Measurements from ENCODE around the gene CCDC88A. TPM values are rescaled to one million over a fixed set of nuclear protein-coding genes. Genes with fewer than 3 reads are reported as not detected.
A peak's percentile ranks its signal among the peaks of the same experiment; 100 is the strongest.
"Not testable (repeated sequence)": the region's sequence is repeated elsewhere in the genome, so short reads cannot be mapped to it uniquely, and the experiment has no call there.

CCDC88A gene
- polyA plus RNA-seq, 1 donor from 2014 or later: 4.8 TPM

DNA sequence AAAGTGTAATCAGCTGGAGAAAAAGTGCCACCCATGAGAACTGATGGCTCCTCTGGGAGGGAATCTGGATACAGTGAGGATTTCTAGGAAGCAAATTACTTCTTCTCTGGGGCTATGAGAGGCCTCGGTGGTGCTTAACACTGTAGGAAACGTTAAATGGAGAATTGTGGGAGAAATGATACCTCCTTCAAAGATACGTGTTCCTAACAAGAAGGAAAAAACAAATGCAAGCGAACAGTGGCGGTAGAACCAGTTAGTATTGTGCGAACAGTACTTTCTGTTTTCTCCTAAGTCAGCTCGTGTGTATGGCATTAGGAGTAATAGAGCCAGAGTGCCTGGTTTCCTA is 150.0 kb downstream of the CCDC88A start:
- H3K9me3 Mint-ChIP-seq: no peaks in the 10 kb centered on the region
- H3K4me3 Mint-ChIP-seq: peak overlapping the region; percentile 93 to 97 (median 96)
- H3K36me3 Mint-ChIP-seq: peaks cover 5% of the 10 kb centered on the region
- H3K4me1 Mint-ChIP-seq: peaks cover 11 to 15% (median 15%) of the 10 kb centered on the region in 3 donors
- H3K27ac Mint-ChIP-seq: peak overlapping the region; percentile 94 to 99 (median 97)
- H3K27me3 Mint-ChIP-seq: no peaks in the 10 kb centered on the region

DNA sequence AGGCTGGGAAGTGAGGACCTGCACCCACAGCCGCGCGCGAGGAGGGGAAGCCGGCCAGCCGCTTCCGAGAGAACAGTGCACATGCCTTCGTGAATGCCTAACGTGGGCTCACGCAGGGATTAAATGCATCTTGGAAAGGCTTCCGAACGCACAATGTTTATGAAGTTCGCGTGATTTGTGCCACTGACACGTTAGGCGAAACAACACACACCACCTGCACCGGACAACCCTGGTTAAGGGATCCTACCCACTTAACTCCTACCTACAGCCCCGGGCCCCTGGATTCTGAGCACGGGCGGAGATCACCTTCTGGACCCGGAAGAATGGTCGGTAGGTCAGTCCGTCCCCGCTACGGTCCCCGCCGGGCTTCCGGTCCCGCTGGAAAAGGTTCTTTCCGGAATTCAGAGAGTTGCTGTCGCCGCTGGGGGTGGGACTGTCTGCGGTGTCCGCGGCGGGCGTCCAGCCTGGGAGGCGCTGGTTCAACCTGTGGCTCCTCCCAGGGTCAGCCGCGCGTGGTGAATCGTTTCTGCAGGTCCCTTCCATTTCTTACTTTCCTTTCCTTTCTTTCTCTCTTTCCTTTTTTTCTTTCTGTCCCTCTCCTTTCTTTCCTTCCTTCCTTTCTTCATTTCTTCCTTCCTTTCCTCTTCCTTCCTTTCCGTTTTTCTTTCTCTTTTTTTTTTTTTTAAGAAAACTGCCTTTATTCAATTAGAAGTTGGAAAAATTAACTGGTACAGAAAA is 150.6 kb downstream of the CCDC88A start, which contains the start of gene MTIF2:
TSS of gene MTIF2 (minus strand) at position 325 of the 738 bp plus-strand sequence. CDS start 5,373 bp downstream, outside the sequence.
- Mint-ChIP-seq H3K9me3 (no peaks in the 10 kb centered on the region), H3K4me1 (peaks cover 11 to 15% (median 15%) of the 10 kb centered on the region in 3 donors), H3K36me3 (peaks cover 5% of the 10 kb centered on the region), H3K27ac (peak within 1 kb of the TSS; percentile 94 to 99 (median 97)), H3K4me3 (peak within 1 kb of the TSS; percentile 93 to 97 (median 96)), H3K27me3 (no peaks in the 10 kb centered on the region)

DNA sequence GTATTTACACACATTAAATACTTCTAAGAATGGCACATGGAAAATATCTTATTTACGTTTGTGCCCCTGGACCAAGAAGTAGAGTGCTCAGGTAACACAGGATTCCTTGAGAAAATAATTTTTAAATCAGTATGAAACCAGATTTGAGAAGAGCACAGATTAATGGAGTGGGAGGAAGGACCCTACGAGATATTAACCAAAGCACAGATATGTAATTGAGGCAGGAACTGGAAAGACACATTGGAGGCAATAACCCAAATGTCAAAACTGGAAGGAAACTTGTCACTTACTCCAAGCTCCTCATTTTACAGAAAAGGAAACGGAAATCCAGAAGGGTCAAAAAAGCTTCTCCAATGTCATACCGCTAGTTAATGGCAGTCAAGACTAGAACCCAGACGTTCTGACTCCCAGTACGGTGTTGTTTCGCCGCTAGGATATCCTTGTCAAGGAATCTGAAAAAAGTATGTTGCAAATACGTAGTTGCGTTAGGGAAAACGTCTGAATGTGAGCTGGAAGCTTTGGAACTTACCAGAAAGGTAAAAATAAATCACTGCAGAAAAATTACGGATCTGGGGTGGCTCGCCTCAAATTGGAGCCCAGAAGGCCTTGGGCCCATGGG is 151.3 kb downstream of the CCDC88A start:
- H3K27me3 Mint-ChIP-seq: no peaks in the 10 kb centered on the region
- peak overlapping the region; percentile 94 to 99 (median 97) for H3K27ac Mint-ChIP-seq
- H3K9me3 Mint-ChIP-seq: no peaks in the 10 kb centered on the region
- peaks cover 11 to 15% (median 15%) of the 10 kb centered on the region in 3 donors for H3K4me1 Mint-ChIP-seq
- H3K36me3 Mint-ChIP-seq: peaks cover 5% of the 10 kb centered on the region
- peak overlapping the region; percentile 93 to 97 (median 96) for H3K4me3 Mint-ChIP-seq

DNA sequence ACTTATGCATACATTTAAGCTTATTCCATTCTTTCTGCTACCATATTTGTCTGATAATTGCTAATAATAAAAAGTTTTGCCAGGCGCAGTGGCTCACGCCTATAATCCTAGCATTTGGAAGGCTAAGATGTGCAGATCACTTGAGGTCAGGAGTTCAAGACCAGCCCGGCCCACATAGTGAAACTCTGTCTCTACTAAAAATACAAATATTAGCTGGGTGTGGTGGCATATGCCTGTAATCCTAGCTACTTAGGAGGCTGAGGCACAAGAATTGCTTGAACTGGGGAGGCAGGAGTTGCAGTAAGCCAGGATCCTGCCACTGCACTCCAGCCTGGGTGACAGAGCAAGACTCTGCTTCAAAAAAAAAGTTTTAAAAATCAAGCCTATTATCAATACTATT is 160.1 kb downstream of the CCDC88A start:
- H3K9me3 Mint-ChIP-seq, H3K36me3 Mint-ChIP-seq, H3K27me3 Mint-ChIP-seq, H3K4me3 Mint-ChIP-seq, H3K4me1 Mint-ChIP-seq: not testable (repeated sequence)
- H3K27ac Mint-ChIP-seq: peak overlapping the region in 1 of 3 donors; percentile 62

DNA sequence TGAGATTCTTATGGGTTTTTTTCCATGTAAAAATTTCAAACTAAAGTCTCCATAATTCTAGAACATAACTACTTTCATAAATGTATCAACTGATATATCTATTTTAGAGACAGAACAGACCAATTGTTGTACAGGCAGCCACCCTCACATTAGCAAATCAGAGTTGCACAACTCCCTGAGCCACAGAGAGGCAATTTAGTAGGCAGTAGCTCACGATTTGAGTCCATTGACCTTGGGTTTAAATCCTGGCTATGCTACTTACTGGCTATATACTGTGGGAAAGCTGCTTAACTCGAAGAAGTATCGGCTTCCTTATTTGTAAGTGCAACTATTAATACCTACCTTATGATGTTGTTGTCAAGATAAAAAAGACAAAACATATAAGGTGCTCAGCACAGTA is 166.8 kb downstream of the CCDC88A start:
- Mint-ChIP-seq H3K27me3 (no peaks in the 10 kb centered on the region), H3K4me3 (no peak overlapping the region), H3K4me1 (no peaks in the 10 kb centered on the region), H3K36me3 (peaks cover 6% of the 10 kb centered on the region), H3K9me3 (no peaks in the 10 kb centered on the region), H3K27ac (no peak overlapping the region)

DNA sequence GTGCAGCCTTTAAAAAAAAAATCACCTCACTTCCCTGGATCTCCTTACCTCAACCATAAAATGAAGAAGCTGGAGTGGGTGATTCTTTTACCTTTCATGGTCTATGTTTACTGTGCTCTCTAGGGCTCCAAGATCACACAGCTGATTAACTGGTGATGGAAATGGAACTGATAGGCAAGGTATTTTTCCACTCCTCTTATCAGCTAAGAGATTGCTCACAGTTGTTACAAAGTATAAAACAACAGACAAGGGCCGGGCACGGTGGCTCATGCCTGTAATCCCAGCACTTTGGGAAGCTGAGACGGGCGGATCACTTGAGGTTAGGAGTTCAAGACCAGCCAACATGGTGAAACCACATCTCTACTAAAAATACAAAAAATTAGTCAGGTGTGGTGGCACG is 172.6 kb downstream of the CCDC88A start:
- Mint-ChIP-seq H3K36me3 (peaks cover 2% of the 10 kb centered on the region), H3K27ac (peak overlapping the region in 1 of 3 donors; percentile 33), H3K27me3 (no peaks in the 10 kb centered on the region), H3K9me3 (no peaks in the 10 kb centered on the region), H3K4me3 (no peak overlapping the region), H3K4me1 (peaks cover 0 to 2% (median 0%) of the 10 kb centered on the region in 3 donors)

DNA sequence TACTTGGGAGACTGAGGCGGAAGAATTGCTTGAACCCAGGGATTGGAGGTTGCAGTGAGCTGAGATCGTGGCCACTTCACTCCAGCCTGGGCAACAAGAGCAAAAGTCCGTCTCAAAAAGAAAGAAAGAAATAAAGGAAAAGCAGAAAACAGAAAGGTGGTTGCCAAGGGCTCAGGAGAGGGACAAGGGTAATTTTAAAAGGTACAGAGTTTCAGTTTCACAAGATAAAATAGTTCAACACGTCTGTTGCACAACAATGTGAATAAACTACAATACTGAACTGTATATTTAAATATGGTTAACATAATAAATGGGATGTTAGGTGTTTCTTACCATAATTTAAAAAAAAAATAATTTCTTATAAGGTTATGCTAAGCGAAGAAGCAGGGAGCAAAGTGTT is 174.2 kb downstream of the CCDC88A start:
- Mint-ChIP-seq H3K27me3 (no peaks in the 10 kb centered on the region), H3K36me3 (no peaks in the 10 kb centered on the region), H3K27ac (no peak overlapping the region), H3K4me1 (peaks cover 0 to 2% (median 0%) of the 10 kb centered on the region in 3 donors), H3K9me3 (no peaks in the 10 kb centered on the region), H3K4me3 (no peak overlapping the region)

DNA sequence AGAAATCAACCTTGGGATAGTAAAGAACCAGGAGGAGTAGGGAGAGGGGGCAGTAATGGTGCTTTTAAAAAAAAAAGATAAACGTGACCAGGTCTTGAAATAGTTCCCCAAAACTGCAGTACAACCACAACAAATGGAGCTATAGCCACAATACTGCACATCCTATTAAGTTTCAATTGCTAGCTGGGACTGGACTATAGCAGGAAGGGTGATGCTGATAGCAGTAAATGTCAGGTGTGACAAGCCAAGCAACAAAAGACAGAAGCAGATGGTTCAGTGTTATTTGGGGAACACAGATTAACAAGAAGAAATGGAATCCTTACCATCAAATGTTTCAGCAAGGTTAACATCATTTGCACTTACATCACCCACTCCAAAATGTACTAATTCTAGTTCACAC is 177.0 kb downstream of the CCDC88A start:
- peaks cover 1% of the 10 kb centered on the region for H3K36me3 Mint-ChIP-seq

DNA sequence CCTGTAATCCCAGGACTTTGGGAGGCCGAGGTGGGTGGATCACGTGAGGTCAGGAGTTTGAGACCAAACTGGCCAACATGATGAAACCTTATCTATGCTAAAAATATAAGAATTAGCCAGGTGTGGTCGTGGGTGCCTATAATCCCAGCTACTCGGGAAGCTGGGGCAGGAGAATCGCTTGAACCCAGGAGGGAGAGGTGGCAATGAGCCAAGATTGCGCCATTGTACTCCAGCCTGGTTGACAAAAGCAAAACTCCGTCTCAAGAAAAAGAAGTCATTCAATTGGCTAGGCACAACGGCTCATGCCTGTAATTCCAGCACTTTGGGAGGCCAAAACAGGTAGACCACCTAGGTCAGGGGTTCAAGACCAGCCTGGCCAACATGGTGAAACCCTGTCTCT is 178.1 kb downstream of the CCDC88A start:
- not testable (repeated sequence) for H3K36me3 Mint-ChIP-seq, H3K27ac Mint-ChIP-seq, H3K9me3 Mint-ChIP-seq, H3K27me3 Mint-ChIP-seq, H3K4me1 Mint-ChIP-seq, H3K4me3 Mint-ChIP-seq

More for the DNA sequence above, 177.0 kb downstream of the CCDC88A start:
- Mint-ChIP-seq H3K9me3 (no peaks in the 10 kb centered on the region), H3K4me3 (no peak overlapping the region), H3K4me1 (peaks cover 0 to 4% (median 0%) of the 10 kb centered on the region in 3 donors), H3K27me3 (no peaks in the 10 kb centered on the region), H3K27ac (peak overlapping the region in 1 of 3 donors; percentile 27)

DNA sequence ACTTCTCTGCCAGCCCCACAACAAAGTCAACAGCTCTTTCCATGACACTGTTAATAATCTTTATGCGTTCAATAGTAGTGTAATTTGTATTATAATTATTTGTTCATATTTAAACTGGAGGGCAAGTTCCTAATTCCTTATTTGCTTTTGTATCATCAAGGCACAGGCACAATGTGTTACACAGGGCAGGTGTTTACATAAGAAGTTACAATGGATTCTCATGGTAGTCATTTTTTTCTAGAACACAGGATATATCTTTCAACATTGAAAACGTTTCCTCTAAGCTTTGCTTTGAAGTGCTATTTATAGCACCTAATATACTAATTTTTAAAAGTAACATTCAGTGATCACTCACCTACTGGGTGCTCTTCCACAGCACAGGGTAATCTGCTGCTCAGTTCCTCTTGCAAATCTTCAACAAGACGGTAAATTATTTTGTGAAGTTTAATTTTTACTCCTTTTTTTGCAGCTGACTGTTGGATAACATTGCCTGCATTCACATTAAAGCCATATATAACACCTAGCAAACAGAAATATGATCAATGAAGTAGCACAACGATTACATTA is 179.9 kb downstream of the CCDC88A start:
- Mint-ChIP-seq H3K4me3 (no peak overlapping the region), H3K9me3 (no peaks in the 10 kb centered on the region), H3K27me3 (no peaks in the 10 kb centered on the region), H3K27ac (no peak overlapping the region), H3K36me3 (peaks cover 1% of the 10 kb centered on the region), H3K4me1 (peaks cover 0 to 5% (median 4%) of the 10 kb centered on the region in 3 donors)

Other genes starting within 250 kb of the CCDC88A start
- gene CLHC1, start 187.6 kb downstream of the CCDC88A start, polyA plus RNA-seq: 1.2 TPM
- 3,117 TPM for gene RPS27A, start 187.2 kb downstream of the CCDC88A start, polyA plus RNA-seq
- gene MTIF2, start 150.6 kb downstream of the CCDC88A start, polyA plus RNA-seq: 16.9 TPM
- 14.7 TPM for gene CFAP36, start 99.9 kb upstream of the CCDC88A start, polyA plus RNA-seq
- gene PPP4R3B, start 197.8 kb upstream of the CCDC88A start, polyA plus RNA-seq: 59.4 TPM